Testis (tissue), 3 donors: ENCODE measurements around the gene PPP1R11. TPM values are rescaled to one million over a fixed set of nuclear protein-coding genes. Genes with fewer than 3 reads are reported as not detected.

Experiments used
- DNase-seq: peaks from one replicate; pipeline ENCODE4 v3.0.0-alpha.2; 2019
- H3K27ac ChIP-seq, 2 donors: fragments of 200-600 bp; sonication (generic); one replicate each; pipeline ENCODE4 v1.5.1; 2019
- H3K27me3 ChIP-seq: fragments of 200-600 bp; sonication (generic); one replicate; pipeline ENCODE4 v1.5.1; 2019
- H3K36me3 ChIP-seq: fragments of 200-600 bp; sonication (generic); one replicate; pipeline ENCODE4 v1.5.1; 2017; ENCODE audit warnings: low read depth; ENCODE audit errors: missing control alignments
- H3K4me1 ChIP-seq: fragments of 200-600 bp; sonication (generic); one replicate; pipeline ENCODE4 v1.5.1; 2019
- H3K4me3 ChIP-seq, 2 donors: fragments of 200-600 bp; sonication (generic); one replicate each; pipeline ENCODE4 v1.5.1; 2017 to 2019
- H3K9me3 ChIP-seq: fragments of 200-600 bp; sonication (generic); one replicate; pipeline ENCODE4 v1.5.1; 2017
- POLR2A ChIP-seq: fragments of 450-650 bp; IDR thresholded peaks from one replicate; pipeline ENCODE4 v1.6.1; 2017; ENCODE audit warnings: antibody characterized with exemption, mild to moderate bottlenecking, moderate library complexity
- WGBS, 2 donors: methylation state at CpG; one replicate each; pipeline ENCODE4 v1.1.5; 2018; 5-methylcytosine and 5-hydroxymethylcytosine counted together
- intact Hi-C: fragments of 100-400 bp; cut with DNase I; formaldehyde crosslinking; loops from one replicate; pipeline ENCODE4 v1.15.1; 2023; ENCODE audit warnings: low total_unique reads
- polyA plus RNA-seq: library from polyadenylated mRNA; stranded (reverse); fragments of 350-450 nt; fragmentation: Illumina TruSeq; extraction: RNeasy Lipid Tissue Mini Kit (QIAGEN cat#74804); gene quantifications from one replicate; pipeline ENCODE4 v1.2.3, GENCODE V29; 2014; ENCODE audit warnings: low read depth, low replicate concordance; ENCODE audit not compliant: insufficient read depth
- total RNA-seq, 2 donors: library from RNA; depleted of rRNA; stranded (reverse); fragments of >200 nt; gene quantifications; one replicate each; pipeline ENCODE4 v1.2.3, GENCODE V29; 2016
- TF ChIP-seq, protein P1 (sequence below), 3 experiments: fragments of 450-650 bp in 2 of 3; fragments of 200-600 bp in 1 of 3; sonication (generic) in 1 of 3; IDR thresholded peaks; one replicate each; pipeline ENCODE4 v1.5.1; 2016 to 2019; ENCODE audit warnings: antibody characterized with exemption in 3 of 3, mild to moderate bottlenecking in 2 of 3, moderate library complexity in 1 of 3

Gene PPP1R11
- total and polyA plus RNA-seq, 3 donors from 2014 or later = 40.2 to 91.8 (median 55.0) TPM

DNA sequence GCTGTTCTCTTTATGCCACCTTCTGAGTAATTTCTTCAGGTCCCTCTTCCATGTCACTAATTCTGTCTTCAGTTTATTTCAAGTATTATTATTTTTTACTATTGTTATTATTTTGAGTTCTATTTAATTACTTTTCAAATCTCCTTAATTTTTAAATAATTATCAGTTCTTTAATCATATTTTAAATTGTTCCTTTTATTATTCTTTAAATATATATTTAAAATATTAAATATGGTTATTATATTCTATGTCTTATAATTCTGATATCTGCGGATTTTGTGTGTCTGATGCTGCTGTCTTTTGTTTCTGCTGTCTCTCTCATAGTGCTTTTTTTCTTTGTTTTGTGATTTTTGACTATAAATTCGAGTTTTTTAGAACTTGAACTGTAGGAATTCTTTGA, 3.7 kb upstream of the PPP1R11 start:
- WGBS, 2 donors = 69 to 94% methylated on average over 2 of the region's 2 CpGs
- Histone ChIP-seq H3K36me3 (no peaks in the 10 kb centered on the region), H3K27ac (no peak overlapping the region), H3K4me1 (peaks cover 17% of the 10 kb centered on the region), H3K4me3 (no peak overlapping the region), H3K27me3 (no peaks in the 10 kb centered on the region), H3K9me3 (no peaks in the 10 kb centered on the region)
- no peak for DNase-seq
- intact Hi-C loops = no loop called here
- TF ChIP-seq, protein P1, sequence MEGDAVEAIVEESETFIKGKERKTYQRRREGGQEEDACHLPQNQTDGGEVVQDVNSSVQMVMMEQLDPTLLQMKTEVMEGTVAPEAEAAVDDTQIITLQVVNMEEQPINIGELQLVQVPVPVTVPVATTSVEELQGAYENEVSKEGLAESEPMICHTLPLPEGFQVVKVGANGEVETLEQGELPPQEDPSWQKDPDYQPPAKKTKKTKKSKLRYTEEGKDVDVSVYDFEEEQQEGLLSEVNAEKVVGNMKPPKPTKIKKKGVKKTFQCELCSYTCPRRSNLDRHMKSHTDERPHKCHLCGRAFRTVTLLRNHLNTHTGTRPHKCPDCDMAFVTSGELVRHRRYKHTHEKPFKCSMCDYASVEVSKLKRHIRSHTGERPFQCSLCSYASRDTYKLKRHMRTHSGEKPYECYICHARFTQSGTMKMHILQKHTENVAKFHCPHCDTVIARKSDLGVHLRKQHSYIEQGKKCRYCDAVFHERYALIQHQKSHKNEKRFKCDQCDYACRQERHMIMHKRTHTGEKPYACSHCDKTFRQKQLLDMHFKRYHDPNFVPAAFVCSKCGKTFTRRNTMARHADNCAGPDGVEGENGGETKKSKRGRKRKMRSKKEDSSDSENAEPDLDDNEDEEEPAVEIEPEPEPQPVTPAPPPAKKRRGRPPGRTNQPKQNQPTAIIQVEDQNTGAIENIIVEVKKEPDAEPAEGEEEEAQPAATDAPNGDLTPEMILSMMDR (IDR thresholded peaks at IDR 0.05) = no peak
- TF ChIP-seq POLR2A = no peak

DNA sequence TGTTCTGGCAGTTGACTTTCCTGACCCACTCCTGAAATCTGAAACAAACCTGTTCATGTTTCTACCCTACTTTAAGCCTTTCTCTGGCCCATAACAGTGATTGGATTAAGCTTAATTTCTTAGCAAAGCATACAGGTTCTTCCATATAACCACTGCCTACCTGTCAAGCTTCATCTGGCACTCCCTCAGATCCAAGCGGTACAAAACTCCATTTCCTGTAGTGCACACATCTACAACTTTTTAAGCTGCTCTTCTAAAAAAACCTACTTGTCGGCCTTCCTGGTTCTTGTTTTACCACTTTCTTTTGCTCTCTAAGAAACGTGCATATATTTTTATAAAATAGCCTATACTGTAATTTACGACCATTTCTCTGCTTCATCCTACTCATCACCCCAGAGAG, 916 bp upstream of the PPP1R11 start:
- DNase-seq = no peak
- Histone ChIP-seq H3K9me3 (no peaks in the 10 kb centered on the region), H3K4me3 (peak overlapping the region; percentile 63 to 89), H3K27ac (peak overlapping the region; percentile 86 to 92), H3K36me3 (no peaks in the 10 kb centered on the region), H3K27me3 (no peaks in the 10 kb centered on the region), H3K4me1 (peaks cover 10% of the 10 kb centered on the region)
- 11 to 15% methylated on average over 4 of the region's 4 CpGs for WGBS, 2 donors
- no peak for TF ChIP-seq POLR2A
- intact Hi-C loops = no loop called here

DNA sequence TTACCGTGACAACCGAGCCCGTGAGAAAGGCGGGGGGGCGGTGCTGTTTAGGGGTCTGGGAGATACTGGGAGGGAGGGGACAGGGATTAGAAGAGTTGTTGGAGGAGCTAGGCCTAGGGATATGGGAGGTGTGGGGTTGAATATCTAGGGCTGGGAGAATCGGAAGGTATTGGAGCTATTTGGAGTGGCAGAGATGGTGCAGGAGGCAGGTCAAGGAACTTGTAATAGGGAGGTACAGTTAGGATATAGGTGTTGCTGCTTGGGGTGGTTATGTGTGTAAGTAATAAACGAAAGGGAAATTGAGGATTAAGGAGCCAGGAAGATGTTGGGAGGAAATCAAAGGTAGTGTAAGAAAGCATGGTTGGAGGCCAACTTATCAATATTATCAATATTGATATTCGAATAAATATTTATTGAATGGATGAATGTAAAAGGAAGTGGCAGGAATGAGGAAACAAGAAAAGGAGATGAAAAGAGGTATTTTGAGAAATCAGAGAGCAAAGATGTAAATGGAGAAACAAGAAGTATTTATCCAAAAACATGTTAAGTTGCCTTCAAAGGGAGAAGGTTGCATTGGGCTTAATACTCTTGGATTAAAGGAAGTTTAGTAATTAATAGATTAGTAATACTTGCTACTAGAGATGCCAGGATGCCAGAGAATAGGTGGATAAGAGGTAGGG, 602 bp downstream of the PPP1R11 start:
- WGBS, 2 donors = 9 to 10% methylated on average over 8 of the region's 8 CpGs
- peak; percentile 92 for DNase-seq

DNA sequence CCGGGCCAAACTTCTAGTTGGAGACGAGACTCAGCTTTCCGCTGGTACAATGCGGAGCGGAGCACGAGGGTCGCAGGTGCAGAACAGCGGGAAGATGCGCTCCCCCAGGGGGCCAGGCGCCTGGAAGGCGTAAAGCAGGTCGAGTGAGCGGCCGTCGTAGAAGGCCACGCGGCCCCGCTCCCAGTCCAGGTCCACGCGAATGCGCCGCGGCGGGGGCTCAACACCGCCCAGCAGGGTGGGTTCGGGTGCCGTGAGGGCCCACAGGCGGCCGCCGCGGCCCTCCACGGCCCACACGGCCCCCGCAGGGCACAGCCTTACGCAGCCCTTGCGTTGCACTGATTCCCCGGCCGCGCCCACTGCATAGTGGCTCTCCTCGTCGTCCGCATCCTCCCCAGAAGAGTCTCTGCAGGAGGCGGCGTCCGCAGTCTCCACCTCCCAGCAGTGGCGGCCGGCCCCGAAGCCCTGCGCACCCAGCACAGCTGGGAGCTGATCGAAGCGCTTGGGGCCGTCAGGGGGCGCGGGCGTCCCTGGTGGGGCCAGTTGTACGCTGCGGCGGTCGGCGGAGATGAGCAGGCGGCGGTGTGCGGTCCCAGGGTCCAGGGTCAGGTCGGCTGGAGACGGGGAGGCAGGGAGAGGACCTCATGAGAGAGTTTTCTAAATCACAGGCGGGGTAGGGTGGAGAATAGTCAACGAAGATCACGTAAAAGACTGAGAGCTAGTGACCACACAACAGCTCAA, 4.3 kb downstream of the PPP1R11 start:
- H3K27me3 ChIP-seq = no peaks in the 10 kb centered on the region
- H3K9me3 ChIP-seq = no peaks in the 10 kb centered on the region
- H3K4me3 ChIP-seq = peak overlapping the region in 1 of 2 donors; percentile 32

More for the DNA sequence above, 602 bp downstream of the PPP1R11 start:
- Histone ChIP-seq H3K36me3 (no peaks in the 10 kb centered on the region), H3K27ac (peak overlapping the region; percentile 86 to 92), H3K4me1 (peaks cover 11% of the 10 kb centered on the region), H3K9me3 (no peaks in the 10 kb centered on the region), H3K27me3 (no peaks in the 10 kb centered on the region), H3K4me3 (peak overlapping the region; percentile 63 to 89)
- intact Hi-C loops = no loop called here
- TF ChIP-seq, protein P1 (IDR thresholded peaks at IDR 0.05) = no peak
- TF ChIP-seq POLR2A = no peak

DNA sequence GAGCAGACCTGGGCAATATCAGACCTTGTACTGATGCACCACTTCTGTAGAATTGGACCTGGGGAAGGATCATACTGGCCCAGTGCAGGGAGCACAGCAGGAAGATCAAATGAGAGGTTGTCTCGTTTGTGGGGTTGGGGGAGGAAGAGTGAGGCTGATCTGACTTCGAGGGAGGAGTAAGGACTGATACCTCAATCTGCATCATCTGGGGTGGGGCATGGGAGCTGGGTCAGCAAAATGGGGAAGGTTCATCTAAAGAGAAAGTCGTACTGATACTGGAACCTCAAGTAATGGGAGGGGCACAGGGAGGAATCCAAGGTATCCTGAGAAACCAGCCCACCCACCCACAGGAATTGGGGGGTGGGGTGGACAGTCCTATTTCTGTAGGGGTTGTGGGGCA, 4.9 kb downstream of the PPP1R11 start:
- WGBS, 2 donors = 33 to 52% methylated on average over 3 of the region's 3 CpGs
- no peaks in the 10 kb centered on the region for H3K9me3 ChIP-seq
- H3K27ac ChIP-seq = no peak overlapping the region
- H3K4me3 ChIP-seq = no peak overlapping the region
- H3K27me3 ChIP-seq = no peaks in the 10 kb centered on the region
- TF ChIP-seq, protein P1 (IDR thresholded peaks at IDR 0.05) = no peak
- TF ChIP-seq POLR2A = no peak
- no peaks in the 10 kb centered on the region for H3K36me3 ChIP-seq
- DNase-seq = no peak
- intact Hi-C loops = no loop called here
- H3K4me1 ChIP-seq = peaks cover 34% of the 10 kb centered on the region

More for the DNA sequence above, 4.3 kb downstream of the PPP1R11 start:
- Histone ChIP-seq H3K36me3 (no peaks in the 10 kb centered on the region), H3K4me1 (peaks cover 28% of the 10 kb centered on the region), H3K27ac (no peak overlapping the region)
- no peak for DNase-seq
- TF ChIP-seq, protein P1 (IDR thresholded peaks at IDR 0.05) = no peak
- no peak for TF ChIP-seq POLR2A
- 16 to 36% methylated on average over 19 to 53 of the region's 68 CpGs for WGBS, 2 donors
- intact Hi-C loops = no loop called here
